GM06990 (cell line): ENCODE measurements around the gene PARVB.

ENCODE experiments used
- DNase-seq: peaks from one replicate; pipeline ENCODE4 v3.0.0-alpha.2; 2011; ENCODE audit not compliant: insufficient read length; ENCODE audit errors: extremely low read depth
- H3K27me3 ChIP-seq: replicated peaks from 2 replicates; pipeline ENCODE4 v1.6.0; 2011; ENCODE audit warnings: low read length; ENCODE audit not compliant: control insufficient read depth, insufficient read depth
- H3K36me3 ChIP-seq: 2 replicates; pipeline ENCODE4 v1.5.1; 2011; ENCODE audit warnings: low read length; ENCODE audit not compliant: control insufficient read depth, insufficient read depth
- H3K4me3 ChIP-seq: replicated peaks from 2 replicates; pipeline ENCODE4 v1.5.1; 2011; ENCODE audit warnings: low read depth, mild to moderate bottlenecking, control low read depth, low read length
- CTCF ChIP-seq: IDR thresholded peaks from 2 replicates; pipeline ENCODE4 v1.5.1; 2011; ENCODE audit warnings: low read length, control low read depth, mild to moderate bottlenecking, inconsistent platforms; ENCODE audit not compliant: insufficient read depth, poor library complexity, severe bottlenecking

Gene PARVB

GRCh38 chr22:44118645-44119315 is 94.7 kb downstream of the PARVB start:
- DNase-seq = no peak
- no peak for TF ChIP-seq CTCF

GRCh38 chr22:44119669-44120313 is 95.7 kb downstream of the PARVB start:
- DNase-seq = no peak
- peaks cover 22% of the 10 kb centered on the region for H3K36me3 ChIP-seq
- TF ChIP-seq CTCF = no peak
- H3K4me3 ChIP-seq = no peak overlapping the region
- no peaks in the 10 kb centered on the region for H3K27me3 ChIP-seq

More at GRCh38 chr22:44118645-44119315, 94.7 kb downstream of the PARVB start:
- Histone ChIP-seq H3K4me3 (no peak overlapping the region), H3K27me3 (no peaks in the 10 kb centered on the region), H3K36me3 (peaks cover 22% of the 10 kb centered on the region)

GRCh38 chr22:44120314-44120704 is 96.2 kb downstream of the PARVB start:
- no peak for TF ChIP-seq CTCF
- H3K27me3 ChIP-seq = no peaks in the 10 kb centered on the region
- H3K4me3 ChIP-seq = no peak overlapping the region
- peaks cover 25% of the 10 kb centered on the region for H3K36me3 ChIP-seq
- no peak for DNase-seq

GRCh38 chr22:44125421-44125820 is 101.3 kb downstream of the PARVB start:
- TF ChIP-seq CTCF = no peak
- DNase-seq = no peak
- peaks cover 21% of the 10 kb centered on the region for H3K36me3 ChIP-seq

GRCh38 chr22:44126807-44127206 is 102.7 kb downstream of the PARVB start:
- Histone ChIP-seq H3K36me3 (peaks cover 24% of the 10 kb centered on the region), H3K27me3 (no peaks in the 10 kb centered on the region), H3K4me3 (no peak overlapping the region)
- DNase-seq = no peak
- no peak for TF ChIP-seq CTCF

More at GRCh38 chr22:44125421-44125820, 101.3 kb downstream of the PARVB start:
- Histone ChIP-seq H3K4me3 (no peak overlapping the region), H3K27me3 (no peaks in the 10 kb centered on the region)
